Epithelial cell of proximal tubule (primary cell): ENCODE results near the gene LRRC2. TPM values are rescaled to one million over a fixed set of nuclear protein-coding genes. Genes with fewer than 3 reads are reported as not detected.

Experiments used
- DNase-seq: peaks from one replicate; pipeline ENCODE4 v3.0.0-alpha.2; 2011; ENCODE audit warnings: low read depth
- H3K4me3 ChIP-seq: 2 replicates; pipeline ENCODE4 v1.5.1; 2011; ENCODE audit warnings: low read depth, mild to moderate bottlenecking, low read length
- CTCF ChIP-seq: conservative IDR thresholded peaks from 2 replicates; pipeline ENCODE4 v1.5.1; 2012; ENCODE audit warnings: low read depth, mild to moderate bottlenecking, low read length
- total RNA-seq: library from RNA; depleted of rRNA; stranded (reverse); fragments of >200 nt; gene quantifications from 2 replicates; pipeline ENCODE4 v1.2.3, GENCODE V29; 2015

The LRRC2 gene
- total RNA-seq, 1 donor from 2014 or later: not detected

GRCh38 chr3:46505953-46506352, 60.1 kb downstream of the LRRC2 start:
- H3K4me3 ChIP-seq: no peak overlapping the region
- no peak for DNase-seq
- TF ChIP-seq CTCF: no peak

DNA sequence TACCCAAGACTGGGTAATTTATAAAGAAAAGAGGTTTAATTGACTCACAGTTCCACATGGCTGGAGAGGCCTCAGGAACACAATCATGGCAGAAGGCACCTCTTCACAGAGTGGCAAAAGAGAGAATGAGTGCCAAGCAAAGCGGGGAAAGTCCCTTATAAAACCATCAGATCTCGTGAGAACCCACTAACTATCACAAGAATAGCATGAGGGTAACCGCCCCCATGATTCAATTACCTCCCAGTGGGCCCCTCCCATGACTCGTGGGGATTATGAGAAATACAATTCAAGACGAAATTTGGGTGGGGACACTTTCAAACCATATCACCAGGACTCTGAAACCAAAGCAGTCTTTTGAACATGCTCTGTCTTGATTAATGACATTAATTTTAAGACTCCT, 61.3 kb downstream of the LRRC2 start:
- no peak for DNase-seq
- H3K4me3 ChIP-seq: no peak overlapping the region
- no peak for TF ChIP-seq CTCF

DNA sequence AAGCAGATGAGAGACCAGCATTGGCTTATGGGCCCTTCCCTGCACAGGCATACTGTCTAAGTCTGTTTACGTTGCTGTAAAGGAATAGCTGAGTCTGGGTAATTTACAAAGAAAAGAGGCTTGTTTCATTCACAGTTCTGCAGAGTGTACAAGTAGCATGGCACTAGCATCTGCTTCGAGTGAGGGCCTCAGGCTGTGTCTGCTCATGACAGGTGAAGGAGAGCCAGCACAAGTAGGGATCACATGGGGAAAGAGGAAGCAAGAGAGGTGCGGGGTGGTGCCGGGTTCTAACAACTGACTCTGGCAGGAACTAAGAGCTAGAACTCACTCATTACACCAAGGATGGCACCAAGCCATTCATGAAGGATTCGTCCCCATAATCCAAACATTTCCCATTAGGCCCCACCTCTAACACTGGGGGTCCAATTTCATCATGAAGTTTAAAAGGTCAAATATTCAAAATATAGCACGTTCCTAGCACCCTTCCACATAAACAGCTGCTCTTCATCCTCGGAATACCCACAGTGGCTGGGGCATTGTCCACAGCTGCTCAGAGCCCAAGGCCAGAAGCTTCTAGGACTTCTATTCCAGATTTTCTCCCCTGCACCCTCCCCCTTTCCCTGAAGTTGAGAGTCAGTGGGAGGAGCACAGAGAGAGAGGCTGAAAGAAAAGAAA, 62.8 kb downstream of the LRRC2 start:
- no peak for DNase-seq
- TF ChIP-seq CTCF: no peak
- H3K4me3 ChIP-seq: no peak overlapping the region

DNA sequence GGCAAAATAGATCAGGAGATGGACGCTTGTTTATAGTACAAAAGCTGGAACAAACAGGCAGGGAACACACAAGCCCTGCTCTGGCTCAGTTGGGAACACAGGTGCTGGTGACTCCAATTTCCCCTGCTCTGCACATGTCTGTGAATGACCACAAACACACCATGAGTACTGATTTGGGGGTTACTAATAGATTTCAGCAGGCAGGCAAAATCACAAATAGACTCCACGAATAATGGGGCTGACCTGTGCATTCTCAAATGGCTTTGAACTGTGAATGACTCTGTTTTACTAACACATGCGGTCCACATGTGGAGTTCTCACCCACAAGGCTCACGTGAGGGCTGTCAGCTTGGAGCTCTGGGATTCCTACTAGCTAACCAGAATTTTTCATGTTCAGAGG, 64.4 kb downstream of the LRRC2 start:
- no peak for DNase-seq
- no peak for TF ChIP-seq CTCF
- no peak overlapping the region for H3K4me3 ChIP-seq

- no peak for DNase-seq
Measured at GRCh38 chr3:46500656-46501635, 65.2 kb downstream of the LRRC2 start.

DNA sequence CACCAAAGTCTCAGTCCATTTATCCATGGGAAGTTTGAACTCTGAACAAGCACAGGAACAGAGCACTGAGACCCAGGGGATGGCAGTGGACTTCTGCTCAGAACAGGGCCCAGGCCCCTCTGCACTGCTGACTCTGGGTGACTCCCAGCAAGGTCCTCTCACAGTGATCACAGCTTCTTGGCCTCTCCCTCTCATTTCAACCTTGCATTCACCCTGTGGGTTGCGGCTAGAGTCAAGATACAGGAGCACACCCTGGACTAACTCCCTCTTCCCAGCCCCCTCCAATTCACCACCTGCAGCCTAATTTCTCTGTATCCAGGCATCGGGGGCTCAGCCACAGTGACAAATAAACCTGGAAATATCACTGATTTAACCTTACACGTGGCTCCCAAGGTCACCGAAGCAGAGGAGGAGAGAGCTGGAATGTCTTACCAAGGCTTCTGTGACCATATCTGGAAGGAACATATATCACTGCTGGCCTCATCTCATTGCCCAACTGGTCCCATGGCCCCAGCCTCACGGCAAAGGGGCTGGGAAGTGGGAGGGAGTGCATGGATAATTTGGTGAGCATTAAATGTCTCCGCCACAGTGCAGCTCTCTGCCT, 67.1 kb downstream of the LRRC2 start:
- no peak overlapping the region for H3K4me3 ChIP-seq
- no peak for TF ChIP-seq CTCF
- DNase-seq: no peak

More at GRCh38 chr3:46500656-46501635, 65.2 kb downstream of the LRRC2 start:
- H3K4me3 ChIP-seq: no peak overlapping the region
- no peak for TF ChIP-seq CTCF
